SU-DHL-6 (cell line): ENCODE data around the gene MBD4.

Experiments used
- EZH2phosphoT487 ChIP-seq: fragments of 200-600 bp; sonication (generic), shearing (Covaris generic); conservative IDR thresholded peaks from 2 replicates; pipeline ENCODE4 v1.6.1; 2018; ENCODE audit warnings: mild to moderate bottlenecking, antibody characterized with exemption, low read length, moderate library complexity, mixed read lengths
- TF ChIP-seq, protein P1 (sequence below): fragments of 200-600 bp; sonication (generic); IDR thresholded peaks from one replicate; pipeline ENCODE4 v1.5.1; 2017; ENCODE audit warnings: antibody characterized with exemption, mild to moderate bottlenecking, low read length, moderate library complexity; ENCODE audit not compliant: insufficient read depth, poor library complexity, severe bottlenecking

DNA sequence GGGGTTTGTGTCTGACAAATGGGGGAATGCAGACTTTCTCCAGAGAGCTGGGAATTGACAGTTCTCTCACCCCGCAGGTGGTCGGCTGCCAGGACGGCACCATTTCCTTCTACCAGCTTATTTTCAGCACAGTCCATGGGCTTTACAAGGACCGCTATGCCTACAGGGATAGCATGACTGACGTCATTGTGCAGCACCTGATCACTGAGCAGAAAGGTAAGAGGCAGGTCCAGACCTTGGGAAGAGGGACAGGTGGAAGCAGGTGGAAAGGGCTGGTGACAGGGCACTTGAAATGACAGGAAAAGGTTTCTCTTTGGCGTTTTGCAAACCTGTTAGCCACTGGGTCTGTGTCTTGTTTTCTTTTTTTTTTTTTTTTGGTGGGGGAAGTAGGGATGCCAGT lies 36.8 kb upstream of the MBD4 start:
- TF ChIP-seq, protein P1, sequence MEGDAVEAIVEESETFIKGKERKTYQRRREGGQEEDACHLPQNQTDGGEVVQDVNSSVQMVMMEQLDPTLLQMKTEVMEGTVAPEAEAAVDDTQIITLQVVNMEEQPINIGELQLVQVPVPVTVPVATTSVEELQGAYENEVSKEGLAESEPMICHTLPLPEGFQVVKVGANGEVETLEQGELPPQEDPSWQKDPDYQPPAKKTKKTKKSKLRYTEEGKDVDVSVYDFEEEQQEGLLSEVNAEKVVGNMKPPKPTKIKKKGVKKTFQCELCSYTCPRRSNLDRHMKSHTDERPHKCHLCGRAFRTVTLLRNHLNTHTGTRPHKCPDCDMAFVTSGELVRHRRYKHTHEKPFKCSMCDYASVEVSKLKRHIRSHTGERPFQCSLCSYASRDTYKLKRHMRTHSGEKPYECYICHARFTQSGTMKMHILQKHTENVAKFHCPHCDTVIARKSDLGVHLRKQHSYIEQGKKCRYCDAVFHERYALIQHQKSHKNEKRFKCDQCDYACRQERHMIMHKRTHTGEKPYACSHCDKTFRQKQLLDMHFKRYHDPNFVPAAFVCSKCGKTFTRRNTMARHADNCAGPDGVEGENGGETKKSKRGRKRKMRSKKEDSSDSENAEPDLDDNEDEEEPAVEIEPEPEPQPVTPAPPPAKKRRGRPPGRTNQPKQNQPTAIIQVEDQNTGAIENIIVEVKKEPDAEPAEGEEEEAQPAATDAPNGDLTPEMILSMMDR = no peak
- no peak for TF ChIP-seq EZH2phosphoT487
